T-helper 9 cell (primary cell): ENCODE data around the gene TBRG4.
"Not testable (repeated sequence)": the region's sequence is repeated elsewhere in the genome, so short reads cannot be mapped to it uniquely, and the experiment has no call there.

Source experiments
- DNase-seq: peaks from one replicate; pipeline ENCODE4 v3.0.0-alpha.2; 2020

The TBRG4 gene

GRCh38 chr7:45114926-45115325 lies 3.4 kb upstream of the TBRG4 start:
- no peak for DNase-seq

GRCh38 chr7:45114257-45114656 lies 2.8 kb upstream of the TBRG4 start:
- DNase-seq, result not testable (repeated sequence)

- DNase-seq, result no peak
Measured at GRCh38 chr7:45112648-45113047, 1.2 kb upstream of the TBRG4 start.

GRCh38 chr7:45108863-45109262 lies 2.6 kb downstream of the TBRG4 start:
- DNase-seq, result no peak

GRCh38 chr7:45107356-45107755 lies 4.1 kb downstream of the TBRG4 start:
- no peak for DNase-seq

- no peak for DNase-seq
Measured at GRCh38 chr7:45106820-45107219, 4.7 kb downstream of the TBRG4 start.

GRCh38 chr7:45105588-45106188 lies 5.8 kb downstream of the TBRG4 start:
- DNase-seq, result no peak

- DNase-seq, result no peak
Measured at GRCh38 chr7:45104844-45105587, 6.5 kb downstream of the TBRG4 start.

GRCh38 chr7:45103958-45104843 lies 7.3 kb downstream of the TBRG4 start:
- DNase-seq, result no peak

GRCh38 chr7:45102785-45103712 lies 8.4 kb downstream of the TBRG4 start:
- no peak for DNase-seq

- no peak for DNase-seq
Measured at GRCh38 chr7:45101748-45102147, 9.7 kb downstream of the TBRG4 start.

GRCh38 chr7:45100761-45101480 lies 10.6 kb downstream of the TBRG4 start:
- no peak for DNase-seq

- DNase-seq, result no peak
Measured at GRCh38 chr7:45099891-45100760, 11.4 kb downstream of the TBRG4 start.

- DNase-seq, result no peak
Measured at GRCh38 chr7:45098983-45099839, 12.3 kb downstream of the TBRG4 start.

GRCh38 chr7:45092931-45093235 lies 18.6 kb downstream of the TBRG4 start:
- DNase-seq, result no peak

- DNase-seq, result no peak
Measured at GRCh38 chr7:45092100-45092930, 19.2 kb downstream of the TBRG4 start.

- peak; percentile 42 for DNase-seq
Measured at GRCh38 chr7:45089341-45089891, 22.1 kb downstream of the TBRG4 start.

- DNase-seq, result no peak
Measured at GRCh38 chr7:45088821-45089340, 22.6 kb downstream of the TBRG4 start, which contains the start of gene NACAD. NACAD (minus strand) TSS chr7:45088969; CDS start chr7:45088894, 75 bp downstream.
